ENCODE measurements around the gene IGFBP4.

IGFBP4 gene

DNA sequence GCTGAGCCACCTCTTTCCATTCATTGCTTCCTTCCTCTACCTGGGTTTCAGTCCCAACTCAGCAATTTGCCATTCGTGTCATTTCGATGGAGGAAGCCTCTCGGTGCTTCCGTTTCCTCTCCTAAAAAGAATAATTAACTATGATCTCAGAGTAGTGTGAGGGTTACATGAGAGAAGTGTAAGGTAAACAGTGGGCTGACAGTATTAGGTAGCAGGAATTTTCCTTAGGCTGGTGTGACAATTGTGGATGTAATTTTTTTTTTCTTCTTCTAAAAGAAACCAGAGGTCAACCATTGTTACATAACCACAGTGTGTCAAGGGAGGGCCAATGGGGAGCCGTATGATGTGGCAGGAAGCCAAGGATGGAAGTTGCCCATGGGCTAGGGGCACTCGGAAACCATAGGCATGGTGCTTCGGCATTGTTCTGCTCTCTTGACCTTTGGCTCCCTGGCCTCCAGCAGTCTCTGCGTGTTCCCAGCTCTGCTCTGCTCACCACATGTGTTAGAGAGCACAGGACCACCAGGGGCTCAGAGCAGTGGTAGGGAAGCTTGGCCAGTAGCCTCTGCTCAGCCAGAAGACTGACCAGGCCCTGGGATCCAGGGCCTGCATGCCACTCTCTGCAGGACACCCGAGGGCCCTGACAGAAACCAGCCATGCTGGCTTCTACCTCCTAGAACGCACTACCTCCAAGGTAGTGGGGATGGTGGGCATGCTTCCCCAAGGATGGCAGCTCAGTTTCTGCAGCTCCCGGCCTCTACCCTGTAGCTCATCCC is 23.5 kb upstream of the IGFBP4 start:
- TF ChIP-seq, protein P1, sequence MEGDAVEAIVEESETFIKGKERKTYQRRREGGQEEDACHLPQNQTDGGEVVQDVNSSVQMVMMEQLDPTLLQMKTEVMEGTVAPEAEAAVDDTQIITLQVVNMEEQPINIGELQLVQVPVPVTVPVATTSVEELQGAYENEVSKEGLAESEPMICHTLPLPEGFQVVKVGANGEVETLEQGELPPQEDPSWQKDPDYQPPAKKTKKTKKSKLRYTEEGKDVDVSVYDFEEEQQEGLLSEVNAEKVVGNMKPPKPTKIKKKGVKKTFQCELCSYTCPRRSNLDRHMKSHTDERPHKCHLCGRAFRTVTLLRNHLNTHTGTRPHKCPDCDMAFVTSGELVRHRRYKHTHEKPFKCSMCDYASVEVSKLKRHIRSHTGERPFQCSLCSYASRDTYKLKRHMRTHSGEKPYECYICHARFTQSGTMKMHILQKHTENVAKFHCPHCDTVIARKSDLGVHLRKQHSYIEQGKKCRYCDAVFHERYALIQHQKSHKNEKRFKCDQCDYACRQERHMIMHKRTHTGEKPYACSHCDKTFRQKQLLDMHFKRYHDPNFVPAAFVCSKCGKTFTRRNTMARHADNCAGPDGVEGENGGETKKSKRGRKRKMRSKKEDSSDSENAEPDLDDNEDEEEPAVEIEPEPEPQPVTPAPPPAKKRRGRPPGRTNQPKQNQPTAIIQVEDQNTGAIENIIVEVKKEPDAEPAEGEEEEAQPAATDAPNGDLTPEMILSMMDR (IDR thresholded peaks at IDR 0.05; ENCODE audit: insufficient read depth, missing control alignments): no peak
- DNase-seq (ENCODE audit: insufficient read length, low spot score) (no peak), FAIRE-seq (no peak)

DNA sequence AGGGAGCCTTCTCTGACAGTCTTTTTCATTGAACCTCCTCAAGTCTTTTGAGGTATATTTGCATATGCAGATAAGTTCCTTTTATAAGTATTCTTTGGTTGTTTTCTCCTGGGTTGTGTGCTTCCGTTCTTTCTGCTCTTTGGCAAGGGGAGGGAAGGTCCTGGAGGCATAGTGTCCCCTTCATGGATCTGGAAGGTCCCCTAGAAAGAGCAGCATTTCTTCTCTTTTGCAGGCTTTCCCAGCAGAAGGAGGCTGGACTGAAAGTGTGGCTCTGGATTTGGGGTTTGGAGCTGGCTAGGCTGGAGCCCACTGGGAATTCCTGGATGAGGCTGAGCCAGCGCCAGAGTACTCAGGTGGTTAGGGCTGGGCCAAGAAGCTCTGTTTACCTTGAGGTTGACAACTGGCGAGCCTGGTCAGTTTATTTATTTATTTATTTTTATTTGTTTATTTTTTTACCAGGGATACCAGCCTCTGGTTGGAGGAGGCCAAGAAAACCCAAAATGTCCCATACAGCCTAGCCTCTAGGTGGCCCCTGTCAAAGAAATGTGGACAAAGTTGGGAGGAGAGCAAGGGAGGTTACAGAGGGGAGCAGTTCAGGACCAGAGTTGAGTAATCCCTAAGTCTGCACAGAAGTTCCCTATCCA is 20.1 kb upstream of the IGFBP4 start:
- FAIRE-seq (no peak), DNase-seq (ENCODE audit: insufficient read length, low spot score) (no peak)

DNA sequence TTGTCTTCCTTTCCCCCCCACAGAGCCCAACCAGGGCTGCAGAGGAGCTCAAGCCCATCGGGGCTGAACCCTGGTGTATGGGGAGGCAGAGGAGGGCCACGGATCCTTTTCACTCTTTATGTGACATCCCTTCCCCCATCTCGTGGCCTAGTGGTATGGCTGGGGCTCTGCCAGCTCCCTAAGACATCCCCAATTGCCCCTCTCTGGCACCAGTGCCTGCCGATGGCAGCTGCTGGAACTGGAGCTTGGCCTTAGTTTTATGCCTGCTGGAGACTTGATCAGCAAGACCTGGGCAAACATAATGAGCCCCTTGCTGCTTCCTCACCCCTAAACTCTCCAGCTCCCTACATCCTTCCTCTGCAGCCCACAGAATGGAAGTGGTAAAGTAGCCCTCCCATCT is 17.5 kb upstream of the IGFBP4 start:
- no peak for DNase-seq (ENCODE audit: insufficient read length, low spot score)
- no peak for FAIRE-seq
- TF ChIP-seq, protein P1 (IDR thresholded peaks at IDR 0.05; ENCODE audit: insufficient read depth, missing control alignments): no peak

More for the DNA sequence above, 20.1 kb upstream of the IGFBP4 start:
- TF ChIP-seq, protein P1 (IDR thresholded peaks at IDR 0.05; ENCODE audit: insufficient read depth, missing control alignments): no peak

DNA sequence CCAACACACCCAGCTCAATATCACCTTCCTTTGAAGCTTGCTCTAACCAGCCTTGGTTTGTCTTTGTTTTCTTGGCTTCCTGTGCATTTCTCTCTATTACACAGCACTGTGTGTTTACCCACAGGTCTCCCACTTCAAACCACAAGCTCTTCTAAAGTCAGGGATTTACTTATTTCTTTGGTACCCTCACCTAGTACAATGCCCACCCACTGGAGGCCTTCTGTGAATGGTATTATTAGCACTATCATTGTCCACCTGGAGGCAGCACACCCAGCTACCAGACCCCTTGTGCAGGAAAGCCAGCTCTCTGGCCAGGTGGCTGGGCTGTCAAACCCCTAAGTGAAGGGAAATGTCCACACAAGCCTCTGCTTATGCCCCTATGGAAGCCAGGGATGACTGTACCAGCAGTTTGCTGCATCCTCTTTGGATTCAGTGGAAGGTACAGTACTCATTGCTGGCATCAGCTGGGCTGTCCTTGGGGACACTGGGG is 16.2 kb upstream of the IGFBP4 start:
- no peak for DNase-seq (ENCODE audit: insufficient read length, low spot score)
- TF ChIP-seq, protein P1 (IDR thresholded peaks at IDR 0.05; ENCODE audit: insufficient read depth, missing control alignments): no peak
- no peak for FAIRE-seq

DNA sequence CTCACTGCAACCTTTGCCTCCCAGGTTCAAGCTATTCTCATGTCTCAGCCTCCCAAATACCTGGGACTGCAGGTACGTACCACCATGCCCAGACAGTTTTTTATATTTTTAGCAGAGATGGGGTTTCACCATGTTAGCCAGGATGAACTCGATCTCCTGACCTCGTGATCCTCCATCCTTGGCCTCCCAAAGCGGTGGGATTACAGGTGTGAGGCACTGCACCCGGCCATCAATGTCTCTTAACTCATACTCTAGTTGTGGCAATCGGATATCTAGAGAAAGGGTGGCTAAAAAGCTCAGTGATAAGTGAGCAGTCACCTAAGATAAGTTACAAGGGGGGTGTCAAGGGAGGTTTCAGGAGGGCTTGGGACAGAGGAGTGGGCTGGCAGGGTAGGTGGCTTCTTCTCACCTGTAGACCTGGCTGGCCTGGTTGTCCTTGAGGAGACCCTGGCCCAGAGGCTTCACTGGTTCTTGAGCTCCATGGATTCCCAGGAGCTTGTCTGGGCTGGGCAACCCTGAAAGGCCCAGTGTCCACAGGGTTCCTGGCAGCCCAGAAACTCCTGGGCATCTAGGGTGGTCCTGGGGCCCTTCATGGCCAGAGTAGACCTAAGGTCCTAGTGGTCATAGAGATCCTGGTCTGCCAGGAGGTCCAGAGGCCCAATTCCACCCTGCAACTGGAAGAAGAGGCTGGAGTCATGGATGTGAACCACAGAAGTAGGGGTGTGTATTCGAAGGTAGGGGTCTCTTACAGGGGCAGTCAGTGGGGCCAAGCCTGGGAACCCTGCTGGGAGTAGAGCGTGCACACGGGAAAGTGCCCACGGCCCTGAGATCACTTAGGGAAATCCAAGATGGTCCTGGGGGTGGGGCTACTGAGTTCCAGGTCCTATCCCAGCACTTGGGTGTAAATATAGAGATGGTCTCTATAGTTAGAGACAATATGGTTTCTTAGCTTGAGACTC is 12.7 kb upstream of the IGFBP4 start:
- TF ChIP-seq, protein P1 (IDR thresholded peaks at IDR 0.05; ENCODE audit: insufficient read depth, missing control alignments): no peak
- FAIRE-seq: no peak
- DNase-seq (ENCODE audit: insufficient read length, low spot score): no peak

DNA sequence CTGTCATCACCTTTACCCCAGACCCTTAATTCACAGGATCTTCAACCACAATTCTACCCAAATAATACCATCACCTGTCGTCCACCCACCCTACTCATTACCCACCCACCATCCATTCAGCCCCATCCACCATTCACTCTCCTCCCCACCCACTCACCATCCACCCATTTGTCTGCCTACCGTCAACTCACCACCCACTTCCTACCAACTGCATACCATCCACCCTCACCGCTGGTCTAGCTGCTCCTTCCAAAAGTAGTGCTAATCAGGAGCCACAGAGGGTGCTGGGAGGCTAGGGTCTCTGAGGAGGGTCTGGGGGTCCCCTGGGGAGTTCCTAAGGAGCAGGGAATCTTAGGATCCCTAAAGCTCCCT is 12.0 kb upstream of the IGFBP4 start:
- TF ChIP-seq, protein P1 (IDR thresholded peaks at IDR 0.05; ENCODE audit: insufficient read depth, missing control alignments): no peak
- no peak for DNase-seq (ENCODE audit: insufficient read length, low spot score)
- no peak for FAIRE-seq

Measured in D721Med (cell line).